Purkinje cell (primary cell): Measurements from ENCODE around the gene SPP1. TPM values are rescaled to one million over a fixed set of nuclear protein-coding genes. Genes with fewer than 3 reads are reported as not detected.

Experiments
- polyA plus RNA-seq: library from polyadenylated mRNA; unstranded; fragments of >200 nt; fragmentation: Nextera tagmentation; gene quantifications from 2 replicates; pipeline ENCODE4 v1.2.1, GENCODE V29; 2014

Gene SPP1
- polyA plus RNA-seq, result 9.8 and 21.8 TPM in 2 replicates

GRCh38 chr4:87975466-87975865 lies at the start of gene SPP1:
Gene SPP1 (plus strand): TSS chr4:87975714. CDS start chr4:87976896, 1,182 bp downstream.

GRCh38 chr4:88007304-88008121 lies 32.0 kb downstream of the SPP1 start, which contains the start of gene PKD2:
Gene PKD2 (plus strand): TSS chr4:88007635. CDS start chr4:88007734, 99 bp downstream.

Other genes starting within 250 kb of the SPP1 start
- gene IBSP, start 176.2 kb upstream of the SPP1 start, polyA plus RNA-seq, result 0.62 TPM in 1 of 2 replicates, not detected in the other
- not detected in 2 replicates for gene MEPE, start 142.7 kb upstream of the SPP1 start, polyA plus RNA-seq
- gene PKD2, start 31.9 kb downstream of the SPP1 start, polyA plus RNA-seq, result 5.3 and 7.0 TPM in 2 replicates
- 0.76 and 2.0 TPM in 2 replicates for gene ABCG2, start 182.9 kb downstream of the SPP1 start, polyA plus RNA-seq